Colonic mucosa (tissue), 4 donors: Measurements from ENCODE around the gene TBX5. TPM values are rescaled to one million over a fixed set of nuclear protein-coding genes. Genes with fewer than 3 reads are reported as not detected.

Experiments used
- DNase-seq: peaks from one replicate; pipeline ENCODE4 v3.0.0-alpha.2; 2020
- H3K27ac ChIP-seq: fragments of 200-600 bp; one replicate; pipeline ENCODE4 v1.8.0; 2021
- H3K27me3 ChIP-seq: fragments of 200-600 bp; one replicate; pipeline ENCODE4 v1.8.0; 2021
- H3K36me3 ChIP-seq: fragments of 200-600 bp; one replicate; pipeline ENCODE4 v1.8.0; 2021
- H3K4me1 ChIP-seq: fragments of 200-600 bp; one replicate; pipeline ENCODE4 v1.8.0; 2021; ENCODE audit warnings: mild to moderate bottlenecking
- H3K4me3 ChIP-seq: fragments of 200-600 bp; one replicate; pipeline ENCODE4 v1.8.0; 2021
- H3K9ac ChIP-seq, 2 donors: one replicate each; pipeline ENCODE4 v1.7.0; 2013; ENCODE audit warnings: control low read depth in 2 of 2, low read depth in 2 of 2, low read length in 2 of 2
- H3K9me3 ChIP-seq: fragments of 200-600 bp; one replicate; pipeline ENCODE4 v1.8.0; 2021
- CTCF ChIP-seq: fragments of 200-600 bp; IDR thresholded peaks from one replicate; pipeline ENCODE4 v1.8.0; 2022; ENCODE audit warnings: antibody characterized with exemption, mild to moderate bottlenecking
- intact Hi-C: fragments of 100-400 bp; cut with DNase I; formaldehyde crosslinking; loops from one replicate; pipeline ENCODE4 v1.14.1; 2022
- total RNA-seq, 2 donors: library from RNA; stranded (reverse); fragmentation: NEBNext Ultra II Directional in 1 of 2; extraction: Animal tissue kit (Norgen Biotek cat#: 25700) in 1 of 2; gene quantifications; one replicate each; pipeline ENCODE4 v1.2.1, GENCODE V29; 2021
- donor health status: healthy.
- donor health status: DM: no; HTN: no; CAD: no.
- donor health status: DM: no; HTN: no; CAD: no.

The TBX5 gene
- total RNA-seq, 2 donors from 2014 or later = not detected

- no peak for DNase-seq
- Histone ChIP-seq H3K9ac (no peak overlapping the region), H3K4me1 (no peaks in the 10 kb centered on the region), H3K27me3 (no peaks in the 10 kb centered on the region), H3K9me3 (no peaks in the 10 kb centered on the region), H3K27ac (no peak overlapping the region), H3K4me3 (no peak overlapping the region), H3K36me3 (no peaks in the 10 kb centered on the region)
- no peak for TF ChIP-seq CTCF
- intact Hi-C loops = no loop called here
Observed at GRCh38 chr12:114371733-114372132, 34.2 kb downstream of the TBX5 start.

GRCh38 chr12:114371250-114371649 is 34.7 kb downstream of the TBX5 start:
- Histone ChIP-seq H3K9me3 (no peaks in the 10 kb centered on the region), H3K36me3 (no peaks in the 10 kb centered on the region), H3K27ac (no peak overlapping the region), H3K27me3 (no peaks in the 10 kb centered on the region), H3K9ac (no peak overlapping the region), H3K4me1 (no peaks in the 10 kb centered on the region), H3K4me3 (no peak overlapping the region)
- intact Hi-C loops = no loop called here
- no peak for DNase-seq
- TF ChIP-seq CTCF = no peak

- H3K36me3 ChIP-seq = no peaks in the 10 kb centered on the region
- no peak overlapping the region for H3K27ac ChIP-seq
- H3K9me3 ChIP-seq = no peaks in the 10 kb centered on the region
- intact Hi-C loops = no loop called here
- no peak overlapping the region for H3K9ac ChIP-seq
- no peak overlapping the region for H3K4me3 ChIP-seq
- no peak for DNase-seq
- H3K4me1 ChIP-seq = no peaks in the 10 kb centered on the region
- no peaks in the 10 kb centered on the region for H3K27me3 ChIP-seq
- TF ChIP-seq CTCF = no peak
Observed at GRCh38 chr12:114368685-114369452, 37.1 kb downstream of the TBX5 start.

- no peaks in the 10 kb centered on the region for H3K36me3 ChIP-seq
- no peaks in the 10 kb centered on the region for H3K27me3 ChIP-seq
- no peak overlapping the region for H3K9ac ChIP-seq
- no peaks in the 10 kb centered on the region for H3K9me3 ChIP-seq
- no peak overlapping the region for H3K27ac ChIP-seq
- intact Hi-C loops = no loop called here
- DNase-seq = no peak
- no peaks in the 10 kb centered on the region for H3K4me1 ChIP-seq
- H3K4me3 ChIP-seq = no peak overlapping the region
- no peak for TF ChIP-seq CTCF
Observed at GRCh38 chr12:114361992-114362391, 44.0 kb downstream of the TBX5 start.

GRCh38 chr12:114361545-114361944 is 44.4 kb downstream of the TBX5 start:
- Histone ChIP-seq H3K9me3 (no peaks in the 10 kb centered on the region), H3K27me3 (no peaks in the 10 kb centered on the region), H3K4me1 (no peaks in the 10 kb centered on the region), H3K9ac (no peak overlapping the region), H3K27ac (no peak overlapping the region), H3K36me3 (no peaks in the 10 kb centered on the region), H3K4me3 (no peak overlapping the region)
- intact Hi-C loops = no loop called here
- TF ChIP-seq CTCF = no peak
- no peak for DNase-seq
